GM23248 (cell line): Measurements from ENCODE around the gene SPDYE6. TPM values are rescaled to one million over a fixed set of nuclear protein-coding genes. Genes with fewer than 3 reads are reported as not detected.
"Not testable (repeated sequence)": the region's sequence is repeated elsewhere in the genome, so short reads cannot be mapped to it uniquely, and the experiment has no call there.

Experiments used
- DNase-seq: peaks from one replicate; pipeline ENCODE4 v3.0.0-alpha.2; 2015
- H2AFZ ChIP-seq: fragments of 200-600 bp; sonication (generic); 2 replicates; pipeline ENCODE4 v1.6.1; 2016; ENCODE audit warnings: antibody characterized with exemption
- H3F3A ChIP-seq: fragments of 200-600 bp; sonication (generic); 2 replicates; pipeline ENCODE4 v1.6.1; 2016; ENCODE audit warnings: mild to moderate bottlenecking, antibody characterized with exemption, mixed run types; ENCODE audit not compliant: insufficient read depth
- H3K27ac ChIP-seq: fragments of 200-600 bp; sonication (generic); 2 replicates; pipeline ENCODE4 v1.5.1; 2016; ENCODE audit warnings: mild to moderate bottlenecking
- H3K27me3 ChIP-seq: fragments of 200-600 bp; sonication (generic); replicated peaks from 2 replicates; pipeline ENCODE4 v1.6.1; 2016; ENCODE audit warnings: mild to moderate bottlenecking; ENCODE audit not compliant: insufficient read depth
- H3K36me3 ChIP-seq: fragments of 200-600 bp; sonication (generic); 2 replicates; pipeline ENCODE4 v1.6.1; 2016; ENCODE audit warnings: low read depth, mild to moderate bottlenecking
- H3K4me1 ChIP-seq: fragments of 200-600 bp; sonication (generic); 2 replicates; pipeline ENCODE4 v1.6.1; 2016; ENCODE audit warnings: mild to moderate bottlenecking; ENCODE audit not compliant: insufficient read depth
- H3K4me2 ChIP-seq: fragments of 200-600 bp; sonication (generic); one replicate; pipeline ENCODE4 v1.6.1; 2016; ENCODE audit warnings: mild to moderate bottlenecking; ENCODE audit not compliant: unreplicated experiment
- H3K4me3 ChIP-seq: fragments of 200-600 bp; sonication (generic); 2 replicates; pipeline ENCODE4 v1.5.1; 2016; ENCODE audit warnings: mild to moderate bottlenecking
- H3K79me2 ChIP-seq: fragments of 200-600 bp; sonication (generic); 2 replicates; pipeline ENCODE4 v1.6.1; 2016; ENCODE audit warnings: mild to moderate bottlenecking; ENCODE audit not compliant: insufficient read depth
- H3K9ac ChIP-seq: fragments of 200-600 bp; sonication (generic); 2 replicates; pipeline ENCODE4 v1.6.1; 2016; ENCODE audit warnings: mild to moderate bottlenecking
- H3K9me2 ChIP-seq: fragments of 200-600 bp; sonication (generic); 2 replicates; pipeline ENCODE4 v1.6.1; 2016; ENCODE audit warnings: mixed run types, mild to moderate bottlenecking, moderate library complexity; ENCODE audit not compliant: insufficient read depth
- H3K9me3 ChIP-seq: fragments of 200-600 bp; sonication (generic); one replicate; pipeline ENCODE4 v1.6.1; 2017; ENCODE audit warnings: low read depth
- H4K20me1 ChIP-seq: fragments of 200-600 bp; sonication (generic); 2 replicates; pipeline ENCODE4 v1.6.0; 2016; ENCODE audit not compliant: insufficient read depth
- WGBS, 2 experiments: methylation state at CpG; one replicate each; pipeline ENCODE4 v1.1.6; 2015 to 2017; ENCODE audit warnings: low lambda C conversion rate in 2 of 2, low coverage in 1 of 2; ENCODE audit errors: missing lambda C conversion rate in 2 of 2; 5-methylcytosine and 5-hydroxymethylcytosine counted together
- in situ Hi-C: fragments of 300-500 bp; cut with MboI; formaldehyde crosslinking; loops from 2 replicates; pipeline ENCODE4 v1.15.0; 2020
- polyA plus RNA-seq: library from polyadenylated mRNA; unstranded; fragments of >200 nt; fragmentation: Nextera tagmentation; extraction: Ambion mirVana; gene quantifications from 2 replicates; pipeline ENCODE4 v1.2.1, GENCODE V29; 2016
- total RNA-seq: library from RNA; depleted of rRNA; stranded (reverse); fragments of >200 nt; shearing (Covaris generic); gene quantifications from 2 replicates; pipeline ENCODE4 v1.2.3, GENCODE V29; 2014

Gene SPDYE6
- total and polyA plus RNA-seq, 2 experiments from 2014 or later: not detected

DNA sequence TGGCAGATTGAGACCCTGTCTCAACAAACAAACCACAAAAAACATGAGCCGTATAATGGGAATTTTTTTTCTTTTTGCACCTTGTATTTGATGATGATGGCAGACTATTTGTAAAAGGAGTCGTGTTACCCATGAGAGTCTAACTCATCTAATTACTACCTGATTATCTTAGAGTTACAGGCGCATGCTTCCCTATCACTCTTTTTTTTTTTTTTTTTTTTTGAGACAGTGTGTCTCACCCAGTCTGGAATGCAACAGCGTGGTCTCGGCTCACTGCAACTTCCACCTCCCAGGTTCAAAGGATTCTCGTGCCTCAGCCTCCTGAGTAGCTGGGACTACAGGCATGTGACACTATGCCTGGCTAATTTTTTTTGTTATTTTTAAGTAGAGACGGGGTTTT, 9.1 kb upstream of the SPDYE6 start:
- H3K27me3 ChIP-seq, H3K9me3 ChIP-seq, H2AFZ ChIP-seq, H3K36me3 ChIP-seq, H3K27ac ChIP-seq, H3F3A ChIP-seq, H3K9me2 ChIP-seq, in situ Hi-C loops, H3K4me1 ChIP-seq, H4K20me1 ChIP-seq: not testable (repeated sequence)
- Histone ChIP-seq H3K4me3 (peak overlapping the region; percentile 72), H3K4me2 (peak overlapping the region; percentile 53), H3K79me2 (peaks cover 52% of the 10 kb centered on the region), H3K9ac (peak overlapping the region; percentile 95)
- 52 to 55% methylated on average over 7 of the region's 7 CpGs for WGBS, 2 experiments
- peak; percentile 6 for DNase-seq

DNA sequence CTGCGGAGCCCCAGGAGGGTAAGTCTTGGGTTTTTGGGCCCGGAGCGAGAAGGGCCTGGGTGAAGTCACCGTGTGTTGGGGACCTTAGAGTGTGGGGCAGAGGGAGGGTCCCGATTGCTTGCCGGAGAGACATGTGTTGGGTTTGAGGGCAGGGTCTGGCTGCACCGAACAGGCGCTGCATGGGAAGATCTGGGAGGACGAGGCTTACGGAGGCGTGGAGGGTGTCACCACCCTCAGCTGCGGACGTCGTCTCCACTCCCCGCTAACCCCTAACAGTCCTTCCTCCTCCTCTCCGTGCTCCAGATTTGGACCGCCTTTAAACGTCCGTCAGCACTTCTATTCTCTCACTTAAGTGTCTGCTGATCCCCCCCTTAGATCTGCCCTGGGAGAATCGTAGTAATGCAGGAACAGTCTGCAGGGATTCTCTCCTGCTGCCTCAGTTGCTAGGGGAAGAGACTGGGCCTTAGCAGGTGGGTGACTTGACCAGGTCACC, 8.2 kb upstream of the SPDYE6 start:
- WGBS, 2 experiments: 1 to 2% methylated on average over 19 to 20 of the region's 20 CpGs
- H3F3A ChIP-seq, H3K36me3 ChIP-seq, H3K9me2 ChIP-seq, H3K27me3 ChIP-seq, H4K20me1 ChIP-seq, in situ Hi-C loops, H3K9me3 ChIP-seq, H3K4me1 ChIP-seq: not testable (repeated sequence)
- H2AFZ ChIP-seq: peak overlapping the region; percentile 70
- peak; percentile 22 for DNase-seq
- peak overlapping the region; percentile 72 for H3K4me3 ChIP-seq
- peak overlapping the region; percentile 95 for H3K9ac ChIP-seq
- peaks cover 43% of the 10 kb centered on the region for H3K79me2 ChIP-seq
- peak overlapping the region; percentile 86 for H3K4me2 ChIP-seq
- H3K27ac ChIP-seq: peak overlapping the region; percentile 91

DNA sequence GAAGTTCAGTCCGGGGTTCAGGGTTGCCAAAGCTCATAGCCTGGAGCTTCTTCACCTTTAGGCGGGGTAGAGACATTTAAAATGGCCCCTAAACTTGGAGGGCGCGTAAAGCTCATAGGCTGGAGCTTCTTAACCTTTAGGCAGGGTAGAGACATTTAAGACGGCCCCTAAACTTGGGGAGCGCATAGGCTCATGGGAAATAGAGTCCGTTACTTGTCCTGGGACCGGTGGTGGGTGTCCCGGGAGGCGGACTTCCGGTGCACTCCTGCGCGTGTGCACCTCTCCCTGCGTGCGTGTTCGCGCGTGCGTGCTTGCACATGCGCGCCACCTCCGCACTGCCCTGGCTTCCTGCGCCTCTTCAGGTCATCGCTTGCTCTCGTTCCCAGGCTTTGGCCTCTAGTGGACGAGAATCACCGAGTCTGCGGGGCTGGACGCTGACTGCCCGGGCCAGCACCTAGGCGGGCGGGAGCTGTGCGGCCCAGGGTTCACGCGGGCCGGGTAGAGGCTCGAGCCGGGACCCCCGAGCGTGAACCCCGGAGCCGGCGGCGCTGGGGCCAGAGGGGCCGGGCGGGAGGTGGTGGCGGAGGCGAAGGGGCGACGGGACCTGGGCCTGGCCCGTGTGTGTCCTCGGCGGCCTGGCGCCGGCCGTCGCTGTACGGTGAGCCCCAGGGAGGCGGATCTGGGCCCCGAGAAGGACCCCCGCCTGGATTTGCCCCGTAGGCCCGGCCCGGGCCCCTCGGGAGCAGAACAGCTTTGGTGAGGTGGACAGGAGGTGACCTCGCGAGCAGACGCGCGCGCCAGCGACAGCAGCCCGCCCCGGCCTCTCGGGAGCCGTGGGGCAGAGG, 7.5 kb upstream of the SPDYE6 start:
- DNase-seq: peak; percentile 98
- H3K4me2 ChIP-seq: peak overlapping the region; percentile 86
- H3K9ac ChIP-seq: peak overlapping the region; percentile 95
- H3K36me3 ChIP-seq, H3K27me3 ChIP-seq, H4K20me1 ChIP-seq, H3K9me2 ChIP-seq, H3F3A ChIP-seq, in situ Hi-C loops, H3K4me1 ChIP-seq, H3K9me3 ChIP-seq: not testable (repeated sequence)
- H3K79me2 ChIP-seq: peaks cover 40% of the 10 kb centered on the region
- peak overlapping the region; percentile 72 for H3K4me3 ChIP-seq
- H2AFZ ChIP-seq: peak overlapping the region; percentile 91
- H3K27ac ChIP-seq: peak overlapping the region; percentile 91
- 0 to 1% methylated on average over 32 to 55 of the region's 76 CpGs for WGBS, 2 experiments

DNA sequence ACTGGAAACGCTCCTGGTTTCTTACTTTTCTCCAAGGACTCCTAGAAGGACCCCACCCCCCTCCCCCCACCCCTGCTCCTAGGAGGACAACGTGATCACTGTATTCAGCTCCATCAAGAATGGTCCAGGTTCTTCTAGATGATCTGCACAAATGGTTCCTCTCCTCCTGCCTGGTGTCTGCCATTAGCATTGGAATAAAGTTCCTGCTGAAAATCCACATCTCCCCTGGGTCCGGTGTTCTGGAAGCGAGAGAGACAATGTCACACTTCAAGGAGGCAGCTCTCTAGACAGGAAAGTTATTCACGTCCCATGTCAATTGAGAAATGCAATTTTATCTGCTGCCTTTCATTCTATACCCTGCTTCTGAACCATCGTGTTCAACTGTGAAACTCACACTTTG, 9.3 kb downstream of the SPDYE6 start:
- H2AFZ ChIP-seq, in situ Hi-C loops, H3K9ac ChIP-seq, H3K9me3 ChIP-seq, H3K79me2 ChIP-seq, DNase-seq, H3K27ac ChIP-seq, H4K20me1 ChIP-seq, H3K36me3 ChIP-seq, H3K4me2 ChIP-seq, H3K4me3 ChIP-seq, H3K4me1 ChIP-seq, H3F3A ChIP-seq, H3K27me3 ChIP-seq, H3K9me2 ChIP-seq: not testable (repeated sequence)
- 63 to 71% methylated on average over 2 to 4 of the region's 6 CpGs for WGBS, 2 experiments

DNA sequence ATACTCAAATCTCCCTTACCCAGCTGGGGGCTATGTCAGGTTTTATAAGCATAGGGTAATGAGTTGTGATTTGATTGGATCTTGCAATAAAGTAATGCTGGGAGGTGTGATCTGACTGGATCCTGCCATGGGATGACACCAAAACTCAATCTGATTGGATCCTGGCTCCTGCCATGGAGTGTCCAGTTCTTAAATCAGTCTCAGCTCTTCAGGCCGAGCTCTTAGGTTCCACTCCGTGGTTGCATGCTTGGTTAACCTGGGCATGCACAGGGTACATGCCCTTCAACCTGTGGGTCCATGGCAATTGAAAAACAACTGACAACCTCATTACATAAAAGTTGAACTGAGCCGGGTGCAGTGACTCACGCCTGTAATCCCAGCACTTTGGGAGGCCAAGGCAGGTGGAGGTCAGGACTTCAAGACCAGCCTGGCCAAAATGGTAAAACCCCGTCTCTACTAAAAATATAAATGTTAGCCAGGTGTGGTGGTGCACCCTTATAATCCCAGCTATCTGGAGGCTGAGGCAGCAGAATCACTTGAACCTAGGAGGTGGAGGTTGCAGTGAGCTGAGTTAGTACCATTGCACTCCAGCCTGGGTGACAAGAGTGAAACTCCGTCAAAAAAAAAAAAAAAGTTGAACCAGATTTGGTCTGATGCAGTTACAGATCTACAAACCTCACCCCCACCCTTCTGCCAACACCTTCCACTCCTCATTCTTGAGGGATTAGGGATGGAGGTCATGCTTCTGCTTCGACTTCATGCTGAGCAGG, 15.5 kb downstream of the SPDYE6 start:
- WGBS, 2 experiments: 63 to 66% methylated on average over 6 of the region's 7 CpGs
- H4K20me1 ChIP-seq, H3K27ac ChIP-seq, H3K4me2 ChIP-seq, H3K27me3 ChIP-seq, DNase-seq, H3K9me2 ChIP-seq, H3K9ac ChIP-seq, H3K4me3 ChIP-seq, H3K79me2 ChIP-seq, H3F3A ChIP-seq, in situ Hi-C loops, H3K4me1 ChIP-seq, H2AFZ ChIP-seq, H3K36me3 ChIP-seq, H3K9me3 ChIP-seq: not testable (repeated sequence)

DNA sequence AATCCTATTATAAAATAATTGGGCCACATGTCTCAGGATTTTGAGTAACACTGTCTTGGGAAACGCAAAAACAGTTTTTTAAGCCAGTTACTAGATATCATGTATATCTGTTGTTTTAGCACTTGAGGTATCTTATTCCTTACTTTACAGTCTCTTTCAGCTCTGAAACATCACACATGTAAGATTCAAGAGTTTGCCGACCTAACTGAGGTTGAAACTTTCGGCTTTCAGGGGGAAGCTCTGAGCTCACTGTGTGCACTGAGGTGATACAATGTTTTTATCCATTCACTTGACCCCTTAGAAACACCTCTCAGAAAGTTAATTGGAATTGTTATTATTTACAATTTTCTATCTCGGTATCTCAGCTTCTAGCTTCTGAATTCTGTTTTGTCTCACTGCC, 18.8 kb downstream of the SPDYE6 start:
- WGBS, 2 experiments: 46 to 53% methylated on average over 4 of the region's 4 CpGs
- H3K9me2 ChIP-seq, H3K27ac ChIP-seq, H3K4me3 ChIP-seq, H3F3A ChIP-seq, H3K9ac ChIP-seq, H3K36me3 ChIP-seq, H2AFZ ChIP-seq, H3K4me1 ChIP-seq, H3K79me2 ChIP-seq, H4K20me1 ChIP-seq, H3K4me2 ChIP-seq, H3K27me3 ChIP-seq, H3K9me3 ChIP-seq, DNase-seq, in situ Hi-C loops: not testable (repeated sequence)

DNA sequence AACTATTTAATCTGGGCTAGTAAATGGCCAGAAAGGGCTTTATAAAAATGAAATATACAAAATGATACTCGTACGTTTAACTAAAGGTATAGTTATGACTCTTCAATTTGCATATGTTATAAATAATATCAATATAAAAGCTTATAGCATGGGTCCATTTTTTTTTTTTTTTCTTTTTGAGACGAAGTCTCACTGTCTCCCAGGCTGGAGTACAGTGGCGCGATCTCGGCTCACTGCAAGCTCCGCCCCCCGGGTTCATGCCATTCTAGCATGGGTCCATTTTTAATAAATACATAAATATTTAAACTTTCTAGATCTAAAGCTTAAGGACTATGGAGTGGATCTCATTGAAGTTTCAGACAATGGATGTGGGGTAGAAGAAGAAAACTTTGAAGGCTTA, 19.2 kb downstream of the SPDYE6 start:
- H4K20me1 ChIP-seq, H3K4me1 ChIP-seq, H2AFZ ChIP-seq, H3K4me3 ChIP-seq, H3K4me2 ChIP-seq, H3K27ac ChIP-seq, H3K36me3 ChIP-seq, in situ Hi-C loops, H3K9me3 ChIP-seq, DNase-seq, H3K9ac ChIP-seq, H3K79me2 ChIP-seq, H3F3A ChIP-seq, H3K9me2 ChIP-seq: not testable (repeated sequence)
- H3K27me3 ChIP-seq: peaks cover 13% of the 10 kb centered on the region; the same call in 1 of the 2 replicates
- 67 to 69% methylated on average over 7 to 8 of the region's 8 CpGs for WGBS, 2 experiments
